T-helper 2 cell treated with Interferon-gamma antibody and Interleukin-4, amounts not matched to agents 5 μg/mL and 100 μg/mL, for 36 hours (primary cell): ENCODE results near the gene SLBP.

Source experiments
- DNase-seq: peaks from one replicate; pipeline ENCODE4 v3.0.0; 2021; ENCODE audit warnings: low spot score
- H3K27ac Mint-ChIP-seq: one replicate; pipeline ENCODE4 v1.8.0; 2021; ENCODE audit warnings: mild to moderate bottlenecking, mixed read lengths
- H3K27me3 Mint-ChIP-seq: one replicate; pipeline ENCODE4 v1.8.0; 2021; ENCODE audit warnings: low read depth, mixed read lengths
- H3K36me3 Mint-ChIP-seq: one replicate; pipeline ENCODE4 v1.8.0; 2021; ENCODE audit warnings: low read depth, mixed read lengths
- H3K4me1 Mint-ChIP-seq: one replicate; pipeline ENCODE4 v1.8.0; 2021; ENCODE audit warnings: low read depth, mixed read lengths
- H3K4me3 Mint-ChIP-seq: one replicate; pipeline ENCODE4 v1.8.0; 2022; ENCODE audit warnings: mild to moderate bottlenecking, moderate library complexity, mixed read lengths
- H3K9me3 Mint-ChIP-seq: one replicate; pipeline ENCODE4 v1.8.0; 2021; ENCODE audit warnings: mixed read lengths

SLBP gene

GRCh38 chr4:1659104-1660043 is 52.7 kb downstream of the SLBP start:
- Mint-ChIP-seq H3K4me1 (no peaks in the 10 kb centered on the region), H3K4me3 (no peak overlapping the region), H3K27ac (no peak overlapping the region), H3K9me3 (no peaks in the 10 kb centered on the region), H3K36me3 (no peaks in the 10 kb centered on the region), H3K27me3 (no peaks in the 10 kb centered on the region)
- DNase-seq, result no peak

DNA sequence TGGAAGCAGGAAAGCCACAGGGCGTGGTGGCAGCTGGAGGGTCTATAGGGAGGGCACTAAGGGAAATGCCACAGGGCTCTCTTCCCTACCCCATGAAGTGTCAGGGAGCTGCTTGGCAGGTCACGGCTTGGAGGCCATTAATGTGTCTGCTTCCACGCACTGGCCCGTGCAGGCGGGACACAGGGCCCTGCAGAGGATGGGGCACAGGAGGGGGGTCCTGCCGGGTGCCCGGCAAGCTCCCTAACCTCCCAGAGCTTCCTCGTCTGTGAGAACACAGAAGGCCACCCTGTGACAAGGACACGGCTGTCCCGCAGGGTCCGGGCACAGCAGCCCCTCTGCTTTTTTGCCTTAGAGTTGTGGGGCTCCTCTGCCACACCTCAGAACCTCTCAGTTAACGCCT is 53.5 kb downstream of the SLBP start:
- no peaks in the 10 kb centered on the region for H3K9me3 Mint-ChIP-seq
- no peak overlapping the region for H3K27ac Mint-ChIP-seq
- no peaks in the 10 kb centered on the region for H3K36me3 Mint-ChIP-seq
- no peak overlapping the region for H3K4me3 Mint-ChIP-seq
- no peaks in the 10 kb centered on the region for H3K4me1 Mint-ChIP-seq
- H3K27me3 Mint-ChIP-seq, result no peaks in the 10 kb centered on the region
- no peak for DNase-seq

DNA sequence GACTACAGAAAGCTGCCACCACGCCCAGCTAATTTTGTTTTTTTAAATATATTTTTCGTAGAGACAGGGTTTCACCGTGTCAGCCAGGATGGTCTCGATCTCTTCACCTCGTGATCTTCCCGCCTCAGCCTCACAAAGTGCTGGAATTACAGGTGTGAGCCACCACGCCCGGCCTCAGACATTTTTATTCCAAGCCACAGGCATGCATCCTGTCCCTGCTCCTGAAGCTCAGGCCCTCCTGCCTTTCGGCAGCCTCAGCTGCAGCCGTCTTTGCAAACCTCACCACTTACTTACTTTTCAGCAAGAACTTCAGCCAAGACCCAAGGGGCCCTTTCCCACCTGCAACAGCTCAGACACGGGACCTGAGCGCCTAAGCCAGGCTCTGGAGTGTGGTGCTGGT is 54.0 kb downstream of the SLBP start:
- H3K27ac Mint-ChIP-seq, result no peak overlapping the region
- no peak overlapping the region for H3K4me3 Mint-ChIP-seq

GRCh38 chr4:1656986-1657385 is 55.1 kb downstream of the SLBP start:
- H3K9me3 Mint-ChIP-seq, result no peaks in the 10 kb centered on the region
- H3K4me1 Mint-ChIP-seq, result no peaks in the 10 kb centered on the region
- no peak overlapping the region for H3K27ac Mint-ChIP-seq
- no peaks in the 10 kb centered on the region for H3K27me3 Mint-ChIP-seq
- H3K4me3 Mint-ChIP-seq, result no peak overlapping the region
- H3K36me3 Mint-ChIP-seq, result no peaks in the 10 kb centered on the region
- DNase-seq, result no peak

More for the DNA sequence above, 54.0 kb downstream of the SLBP start:
- H3K9me3 Mint-ChIP-seq, result no peaks in the 10 kb centered on the region
- no peaks in the 10 kb centered on the region for H3K4me1 Mint-ChIP-seq
- no peak for DNase-seq
- no peaks in the 10 kb centered on the region for H3K36me3 Mint-ChIP-seq
- H3K27me3 Mint-ChIP-seq, result no peaks in the 10 kb centered on the region

- Mint-ChIP-seq H3K27me3 (no peaks in the 10 kb centered on the region), H3K36me3 (no peaks in the 10 kb centered on the region), H3K4me3 (no peak overlapping the region), H3K4me1 (no peaks in the 10 kb centered on the region), H3K9me3 (no peaks in the 10 kb centered on the region), H3K27ac (no peak overlapping the region)
- DNase-seq, result no peak
Measured at GRCh38 chr4:1656132-1656531, 56.0 kb downstream of the SLBP start.

DNA sequence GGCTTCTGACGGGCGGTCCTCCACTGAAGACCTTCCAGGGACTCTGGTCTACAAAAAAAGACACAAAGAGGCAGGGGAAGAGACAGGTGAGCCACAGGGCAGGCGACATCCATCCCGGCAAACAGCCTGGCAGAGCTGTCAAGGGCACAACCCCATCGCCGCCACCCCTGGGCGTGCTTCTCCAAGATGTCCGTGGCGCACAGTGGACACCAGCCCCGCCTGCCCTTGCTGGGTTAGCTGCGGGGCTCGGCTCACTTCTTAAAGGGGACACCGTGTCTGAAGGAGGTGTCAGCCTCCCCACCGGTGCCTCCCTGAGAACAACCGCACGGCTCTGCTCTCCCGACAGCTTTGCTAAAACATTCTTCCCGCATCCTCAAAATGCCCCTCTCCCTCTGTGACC is 56.4 kb downstream of the SLBP start:
- Mint-ChIP-seq H3K27me3 (no peaks in the 10 kb centered on the region), H3K9me3 (no peaks in the 10 kb centered on the region), H3K4me1 (no peaks in the 10 kb centered on the region), H3K36me3 (no peaks in the 10 kb centered on the region), H3K27ac (no peak overlapping the region), H3K4me3 (no peak overlapping the region)
- DNase-seq, result no peak

GRCh38 chr4:1655081-1655480 is 57.0 kb downstream of the SLBP start:
- H3K4me3 Mint-ChIP-seq, result no peak overlapping the region
- no peaks in the 10 kb centered on the region for H3K36me3 Mint-ChIP-seq
- no peaks in the 10 kb centered on the region for H3K9me3 Mint-ChIP-seq
- no peaks in the 10 kb centered on the region for H3K4me1 Mint-ChIP-seq
- no peak for DNase-seq
- no peaks in the 10 kb centered on the region for H3K27me3 Mint-ChIP-seq
- H3K27ac Mint-ChIP-seq, result no peak overlapping the region

DNA sequence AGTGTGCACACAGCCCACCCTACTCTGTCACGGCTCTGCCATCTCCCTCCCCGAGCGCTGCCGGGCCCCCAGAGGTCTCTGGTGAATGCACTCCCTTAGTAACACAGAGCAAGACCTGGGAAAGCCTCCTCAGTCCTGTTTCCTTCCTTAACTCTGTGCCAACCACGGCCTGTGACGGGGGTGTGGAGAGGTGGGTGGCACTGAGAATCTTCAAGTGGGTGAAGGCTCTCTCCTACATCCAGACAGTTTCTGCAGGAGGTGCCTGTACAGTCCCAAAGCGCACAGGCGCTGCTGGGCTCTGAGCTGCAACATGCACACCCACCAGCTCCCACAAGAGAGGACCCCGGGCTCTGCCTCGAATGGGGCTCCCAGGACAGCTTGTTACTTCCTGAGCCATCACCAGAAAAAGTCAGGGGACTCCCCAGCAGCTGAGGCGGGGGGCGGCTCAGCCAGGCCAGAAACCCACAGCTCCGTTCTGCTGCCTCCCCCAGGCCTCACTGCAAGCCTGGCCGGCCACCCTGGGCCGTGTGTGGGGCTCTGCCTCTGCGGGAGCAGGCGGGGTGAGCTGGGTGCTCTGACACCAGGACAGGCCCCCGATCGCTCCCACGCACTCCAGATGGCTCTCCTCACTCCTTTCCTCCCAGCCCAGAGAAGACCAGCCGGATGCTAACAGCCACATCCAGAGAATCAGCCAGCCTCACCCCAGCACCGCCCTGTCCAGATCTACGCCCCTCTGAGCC is 57.7 kb downstream of the SLBP start:
- Mint-ChIP-seq H3K27ac (no peak overlapping the region), H3K9me3 (no peaks in the 10 kb centered on the region), H3K27me3 (no peaks in the 10 kb centered on the region), H3K4me3 (no peak overlapping the region), H3K36me3 (no peaks in the 10 kb centered on the region), H3K4me1 (no peaks in the 10 kb centered on the region)
- no peak for DNase-seq

DNA sequence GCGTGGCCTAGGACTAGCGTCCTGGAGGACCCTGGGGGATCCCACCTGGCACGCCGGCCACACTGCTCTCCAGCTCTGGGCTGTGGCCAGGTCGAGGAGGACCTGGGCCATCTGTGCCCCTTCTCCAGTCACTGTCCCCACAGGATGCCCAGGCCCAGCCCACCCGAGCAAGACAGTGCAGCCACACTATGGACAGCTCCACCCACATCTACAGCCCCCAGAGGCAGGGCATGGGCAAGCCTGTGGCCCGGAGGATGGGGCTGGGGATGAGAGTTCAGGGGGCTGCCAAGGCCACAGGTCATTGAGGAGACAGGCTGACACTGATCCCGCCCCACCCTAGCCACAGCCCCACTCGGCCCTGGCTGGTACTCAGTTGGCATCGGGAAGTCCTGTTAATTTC is 58.3 kb downstream of the SLBP start:
- Mint-ChIP-seq H3K27me3 (no peaks in the 10 kb centered on the region), H3K4me3 (no peak overlapping the region), H3K36me3 (no peaks in the 10 kb centered on the region), H3K4me1 (no peaks in the 10 kb centered on the region), H3K27ac (no peak overlapping the region), H3K9me3 (no peaks in the 10 kb centered on the region)
- no peak for DNase-seq

DNA sequence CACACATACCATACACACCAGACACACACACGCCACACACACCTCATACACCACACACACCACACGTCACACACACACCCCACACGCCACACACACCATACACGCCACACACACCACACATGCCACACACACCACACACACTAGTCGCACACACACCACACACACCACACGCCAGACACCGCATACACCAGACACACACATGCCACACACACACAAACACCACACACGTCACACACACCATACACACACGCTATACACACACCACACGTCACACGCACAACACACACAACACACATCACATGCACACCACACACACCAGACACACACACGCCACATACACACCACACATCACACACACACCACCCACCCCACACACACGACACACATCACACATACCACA is 60.0 kb downstream of the SLBP start:
- Mint-ChIP-seq H3K9me3 (no peaks in the 10 kb centered on the region), H3K27me3 (no peaks in the 10 kb centered on the region), H3K4me3 (no peak overlapping the region), H3K27ac (no peak overlapping the region), H3K4me1 (peaks cover 3% of the 10 kb centered on the region), H3K36me3 (no peaks in the 10 kb centered on the region)
- DNase-seq, result no peak

DNA sequence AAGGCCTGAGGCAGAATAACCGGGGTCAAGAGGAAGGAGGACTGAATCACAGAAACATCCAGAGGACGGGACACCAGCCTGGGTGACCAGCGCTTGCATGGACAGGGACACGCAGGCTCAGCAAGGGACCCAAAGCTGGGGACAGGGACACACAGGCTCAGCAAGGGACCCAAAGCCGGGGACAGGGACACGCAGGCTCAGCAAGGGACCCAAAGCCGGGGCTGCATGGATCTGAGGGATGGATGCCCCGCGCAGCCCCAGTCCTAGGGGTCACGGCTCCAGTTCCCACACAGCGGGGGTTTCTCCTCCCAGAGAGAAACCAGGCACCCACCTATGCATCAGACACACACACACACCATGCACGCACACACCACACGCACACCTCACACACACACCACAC is 60.5 kb downstream of the SLBP start:
- Mint-ChIP-seq H3K27ac (no peak overlapping the region), H3K27me3 (no peaks in the 10 kb centered on the region), H3K4me3 (no peak overlapping the region), H3K9me3 (no peaks in the 10 kb centered on the region), H3K36me3 (no peaks in the 10 kb centered on the region), H3K4me1 (peaks cover 3% of the 10 kb centered on the region)
- DNase-seq, result no peak

DNA sequence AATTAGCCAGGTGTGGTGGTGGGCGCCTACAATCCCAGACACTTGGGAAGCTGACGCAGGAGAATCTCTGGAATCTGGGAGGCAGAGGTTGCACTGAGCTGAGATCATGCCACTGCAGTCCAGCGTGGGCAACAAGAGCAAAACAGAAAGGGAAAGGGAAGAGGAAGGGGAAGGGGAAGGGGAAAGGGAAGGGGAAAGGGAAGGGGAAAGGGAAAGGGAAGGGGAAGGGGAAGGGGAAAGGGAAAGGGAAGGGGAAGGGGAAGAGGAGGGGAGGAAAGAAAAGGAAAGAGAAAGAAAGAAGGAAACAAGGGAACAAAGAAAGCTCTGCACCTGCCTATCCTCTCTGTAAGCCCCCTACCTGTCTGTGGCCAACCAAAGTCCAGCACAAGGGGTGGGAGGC is 63.2 kb downstream of the SLBP start:
- Mint-ChIP-seq H3K27ac (no peak overlapping the region), H3K9me3 (no peaks in the 10 kb centered on the region), H3K27me3 (no peaks in the 10 kb centered on the region)

GRCh38 chr4:1647432-1647831 is 64.7 kb downstream of the SLBP start:
- Mint-ChIP-seq H3K9me3 (no peaks in the 10 kb centered on the region), H3K27ac (no peak overlapping the region), H3K4me3 (no peak overlapping the region), H3K36me3 (no peaks in the 10 kb centered on the region), H3K4me1 (peaks cover 3% of the 10 kb centered on the region), H3K27me3 (no peaks in the 10 kb centered on the region)
- DNase-seq, result no peak

More for the DNA sequence above, 63.2 kb downstream of the SLBP start:
- Mint-ChIP-seq H3K4me1 (peaks cover 3% of the 10 kb centered on the region), H3K36me3 (no peaks in the 10 kb centered on the region), H3K4me3 (no peak overlapping the region)
- no peak for DNase-seq

DNA sequence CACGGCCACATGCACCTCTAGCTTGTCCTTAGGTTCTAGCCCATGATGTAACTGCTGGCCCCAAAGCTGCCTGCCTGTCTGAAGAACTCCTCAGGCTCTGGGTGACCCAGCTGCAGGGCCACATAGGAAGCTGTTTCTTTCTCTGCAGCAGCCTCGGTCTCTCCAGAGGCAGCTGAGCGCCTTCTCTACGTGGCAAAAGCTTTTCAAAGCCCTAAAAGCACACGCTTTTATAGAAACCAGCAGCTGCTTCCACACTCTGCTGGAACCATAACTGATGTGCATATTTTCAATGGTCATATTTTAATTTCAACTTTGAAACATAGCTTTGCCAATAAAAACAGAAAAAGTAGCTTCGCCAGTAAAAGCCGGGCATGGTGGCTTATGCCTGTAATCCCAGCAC is 65.4 kb downstream of the SLBP start:
- Mint-ChIP-seq H3K36me3 (no peaks in the 10 kb centered on the region), H3K27ac (no peak overlapping the region), H3K9me3 (no peaks in the 10 kb centered on the region), H3K27me3 (no peaks in the 10 kb centered on the region), H3K4me3 (no peak overlapping the region), H3K4me1 (peaks cover 3% of the 10 kb centered on the region)
- no peak for DNase-seq
